GM12892 (cell line): ENCODE data around the gene P4HA2.

Source experiments
- DNase-seq: peaks from one replicate; pipeline ENCODE4 v3.0.0; 2011; ENCODE audit not compliant: insufficient read length
- FAIRE-seq: peaks from 2 replicates; lab custom pipeline; 2011; peaks lifted over from hg19 to GRCh38; lab: Jason Lieb, UNC
- POLR2A ChIP-seq: IDR thresholded peaks from 2 replicates; pipeline ENCODE4 v1.6.1; 2011; ENCODE audit warnings: low read depth, low read length, control low read depth
- POLR2AphosphoS5 ChIP-seq: IDR thresholded peaks from 2 replicates; pipeline ENCODE4 v1.6.1; 2011; ENCODE audit warnings: low read depth, low read length, control low read depth
- TAF1 ChIP-seq: IDR thresholded peaks from 2 replicates; pipeline ENCODE4 v1.6.1; 2011; ENCODE audit warnings: low read depth, mild to moderate bottlenecking, control low read depth, low read length, borderline replicate concordance

Gene P4HA2

GRCh38 chr5:132226516-132227234 is 978 bp downstream of the P4HA2 start:
- FAIRE-seq (no peak), DNase-seq (no peak)
- no peak for TF ChIP-seq TAF1
- no peak for TF ChIP-seq POLR2A
- TF ChIP-seq POLR2AphosphoS5 = no peak

GRCh38 chr5:132225165-132226032 is 2.3 kb downstream of the P4HA2 start:
- FAIRE-seq (no peak), DNase-seq (no peak)
- TF ChIP-seq TAF1 = no peak
- no peak for TF ChIP-seq POLR2A
- TF ChIP-seq POLR2AphosphoS5 = no peak

- FAIRE-seq (no peak), DNase-seq (no peak)
- TF ChIP-seq POLR2A (no peak), POLR2AphosphoS5 (no peak), TAF1 (no peak)
These were observed 2.9 kb downstream of the P4HA2 start for GRCh38 chr5:132224716-132225115.

- FAIRE-seq = no peak
- DNase-seq = no peak
- TF ChIP-seq POLR2AphosphoS5 = no peak
- TF ChIP-seq POLR2A = no peak
- no peak for TF ChIP-seq TAF1
These were observed 3.8 kb downstream of the P4HA2 start for GRCh38 chr5:132223861-132224260.

GRCh38 chr5:132222649-132223038 is 5.0 kb downstream of the P4HA2 start:
- DNase-seq = no peak

GRCh38 chr5:132221781-132222648 is 5.6 kb downstream of the P4HA2 start:
- TF ChIP-seq POLR2AphosphoS5 (no peak), POLR2A (no peak), TAF1 (no peak)
- no peak for DNase-seq
- no peak for FAIRE-seq

More at GRCh38 chr5:132222649-132223038, 5.0 kb downstream of the P4HA2 start:
- TF ChIP-seq POLR2A (no peak), TAF1 (no peak), POLR2AphosphoS5 (no peak)
- FAIRE-seq = peak; percentile 72

- TF ChIP-seq POLR2A (no peak), POLR2AphosphoS5 (no peak), TAF1 (no peak)
- DNase-seq (no peak), FAIRE-seq (no peak)
These were observed 7.2 kb downstream of the P4HA2 start for GRCh38 chr5:132220491-132220890.

- TF ChIP-seq TAF1 (no peak), POLR2AphosphoS5 (no peak), POLR2A (no peak)
- no peak for FAIRE-seq
- no peak for DNase-seq
These were observed 7.7 kb downstream of the P4HA2 start for GRCh38 chr5:132219981-132220380.

- DNase-seq (no peak), FAIRE-seq (no peak)
- TF ChIP-seq POLR2AphosphoS5 = no peak
- TF ChIP-seq TAF1 = no peak
- no peak for TF ChIP-seq POLR2A
These were observed 8.2 kb downstream of the P4HA2 start for GRCh38 chr5:132219289-132219970.

- no peak for DNase-seq
- TF ChIP-seq POLR2AphosphoS5 = no peak
- FAIRE-seq = no peak
These were observed 9.3 kb downstream of the P4HA2 start for GRCh38 chr5:132218321-132218720.

GRCh38 chr5:132215329-132215728 is 12.3 kb downstream of the P4HA2 start:
- no peak for TF ChIP-seq POLR2AphosphoS5
- no peak for TF ChIP-seq POLR2A
- TF ChIP-seq TAF1 = no peak
- FAIRE-seq (no peak), DNase-seq (no peak)

- DNase-seq (no peak), FAIRE-seq (no peak)
- TF ChIP-seq TAF1 = no peak
- no peak for TF ChIP-seq POLR2AphosphoS5
- TF ChIP-seq POLR2A = no peak
These were observed 13.2 kb downstream of the P4HA2 start for GRCh38 chr5:132214491-132214890.
